Eye (tissue), 1 donor: ENCODE results near the gene EN2.

ENCODE experiments used
- DNase-seq: peaks from one replicate; pipeline ENCODE4 v3.0.0-alpha.2; 2015

The EN2 gene

GRCh38 chr7:155488483-155489127 is 30.7 kb downstream of the EN2 start:
- DNase-seq: no peak

GRCh38 chr7:155489158-155489840 is 31.4 kb downstream of the EN2 start:
- no peak for DNase-seq

GRCh38 chr7:155489862-155490696 is 32.1 kb downstream of the EN2 start:
- DNase-seq: peak; percentile 72

- peak; percentile 82 for DNase-seq
These were observed 33.0 kb downstream of the EN2 start for GRCh38 chr7:155490697-155491628.

- DNase-seq: no peak
These were observed 33.9 kb downstream of the EN2 start for GRCh38 chr7:155491812-155492211.

- no peak for DNase-seq
These were observed 36.0 kb downstream of the EN2 start for GRCh38 chr7:155493744-155494538.

GRCh38 chr7:155494551-155494950 is 36.6 kb downstream of the EN2 start:
- no peak for DNase-seq

GRCh38 chr7:155495440-155496248 is 37.7 kb downstream of the EN2 start:
- DNase-seq: no peak

- no peak for DNase-seq
These were observed 38.5 kb downstream of the EN2 start for GRCh38 chr7:155496267-155497005.

GRCh38 chr7:155497149-155497901 is 39.4 kb downstream of the EN2 start:
- no peak for DNase-seq

GRCh38 chr7:155505422-155505793 is 47.5 kb downstream of the EN2 start:
- no peak for DNase-seq

GRCh38 chr7:155506854-155507337 is 49.0 kb downstream of the EN2 start:
- peak; percentile 79 for DNase-seq

GRCh38 chr7:155507576-155507975 is 49.6 kb downstream of the EN2 start:
- DNase-seq: peak; percentile 62

- DNase-seq: peak; percentile 75
These were observed 50.7 kb downstream of the EN2 start for GRCh38 chr7:155508376-155509358.

- peak; percentile 60 for DNase-seq
These were observed 51.4 kb downstream of the EN2 start for GRCh38 chr7:155509359-155509724.

- peak; percentile 81 for DNase-seq
These were observed 52.0 kb downstream of the EN2 start for GRCh38 chr7:155509725-155510551.
